GM18502 (cell line): ENCODE data around the gene SYTL5.
"Not testable (repeated sequence)": the region's sequence is repeated elsewhere in the genome, so short reads cannot be mapped to it uniquely, and the experiment has no call there.

Experiments
- ATAC-seq: cut with Tn5 transposase; IDR thresholded peaks from one replicate; pipeline ENCODE4 v1.9.1; 2021; ENCODE audit warnings: mild to moderate bottlenecking; ENCODE audit not compliant: unreplicated experiment, poor library complexity

SYTL5 gene

GRCh38 chrX:38006291-38006690 lies at the start of gene SYTL5:
TSS of gene SYTL5 (plus strand) at chrX:38006553. CDS start at chrX:38033890, 27,337 bp downstream.
- ATAC-seq: no peak

GRCh38 chrX:37958525-37959211 lies 47.7 kb upstream of the SYTL5 start:
- no peak for ATAC-seq

GRCh38 chrX:37959212-37960021 lies 46.9 kb upstream of the SYTL5 start:
- no peak for ATAC-seq

DNA sequence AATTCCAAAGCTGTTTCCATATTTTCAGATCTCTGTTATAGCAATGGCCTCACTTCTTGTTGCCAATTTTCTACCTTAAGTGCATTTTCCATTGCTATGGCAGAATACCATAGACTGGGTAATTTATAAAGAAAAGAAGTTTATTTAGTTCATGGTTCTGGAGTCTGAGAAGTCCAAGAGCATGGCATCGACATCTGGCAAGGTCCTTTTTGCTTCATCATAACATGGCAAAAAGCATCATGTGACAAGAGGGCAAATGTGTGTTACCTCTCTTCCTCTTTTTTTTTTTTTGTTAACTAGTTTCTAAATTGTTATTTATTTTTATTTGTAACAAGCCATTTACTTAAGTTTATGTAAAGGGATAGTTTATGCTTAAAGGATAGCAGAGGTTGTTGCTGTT lies 45.2 kb upstream of the SYTL5 start:
- ATAC-seq: no peak

DNA sequence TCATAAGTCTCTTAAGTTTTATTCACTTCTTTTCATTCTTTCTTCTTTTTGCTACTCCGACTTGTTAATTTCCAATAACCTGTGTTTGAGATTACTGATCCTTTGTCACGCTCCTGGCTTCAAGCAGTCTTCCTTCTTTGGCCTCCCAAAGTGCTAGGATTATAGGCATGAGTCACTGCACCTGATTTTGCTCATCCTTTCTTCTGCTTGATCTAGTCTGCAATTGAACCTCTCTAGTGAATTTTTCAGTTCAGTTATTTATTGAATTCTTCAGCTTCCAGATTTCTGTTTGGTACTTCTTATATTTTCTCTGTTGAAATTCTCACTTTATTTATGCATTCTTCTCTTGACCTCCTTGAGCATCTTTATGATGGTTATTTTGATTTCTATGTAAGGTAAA lies 38.6 kb upstream of the SYTL5 start:
- no peak for ATAC-seq

DNA sequence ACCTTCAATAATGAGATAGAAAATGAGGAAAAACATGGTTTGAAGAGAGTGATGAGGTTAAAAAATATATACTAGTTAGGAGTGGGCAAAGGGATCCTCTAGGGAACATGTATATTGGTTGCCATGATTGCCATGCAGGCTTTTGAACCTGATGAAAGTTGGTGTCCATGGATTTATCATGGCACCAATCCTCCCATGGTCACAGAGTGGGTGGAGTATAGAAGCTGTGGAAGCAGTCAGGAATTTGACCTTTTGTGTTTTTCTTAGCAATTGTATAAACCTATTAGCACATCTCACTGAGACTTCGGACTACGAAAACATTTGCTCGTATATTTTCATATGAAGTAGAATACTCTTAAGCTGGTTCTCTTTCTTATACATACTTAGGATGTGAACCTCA lies 30.9 kb upstream of the SYTL5 start:
- ATAC-seq: no peak

- ATAC-seq: no peak
These were observed 30.2 kb upstream of the SYTL5 start for GRCh38 chrX:37976153-37976552.

DNA sequence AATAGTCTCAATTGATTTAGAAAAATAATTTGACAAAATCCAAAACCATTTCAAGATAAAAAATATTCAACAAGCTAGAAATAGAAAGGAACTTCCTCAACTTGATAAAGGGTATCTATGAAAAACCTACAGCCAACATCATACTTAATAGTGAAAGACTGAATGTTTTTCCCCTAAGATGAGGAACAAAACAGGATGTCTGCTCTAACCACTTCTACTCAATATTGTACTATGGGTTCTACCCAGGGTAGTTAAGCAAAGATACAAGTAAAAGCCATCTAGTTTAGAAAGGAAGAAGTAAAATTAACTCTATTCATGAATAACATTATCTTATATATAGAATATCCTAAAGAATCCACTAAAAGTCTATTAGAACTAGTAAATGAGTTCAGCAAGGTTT lies 21.5 kb upstream of the SYTL5 start:
- no peak for ATAC-seq

- no peak for ATAC-seq
These were observed 19.5 kb upstream of the SYTL5 start for GRCh38 chrX:37986893-37987292.

DNA sequence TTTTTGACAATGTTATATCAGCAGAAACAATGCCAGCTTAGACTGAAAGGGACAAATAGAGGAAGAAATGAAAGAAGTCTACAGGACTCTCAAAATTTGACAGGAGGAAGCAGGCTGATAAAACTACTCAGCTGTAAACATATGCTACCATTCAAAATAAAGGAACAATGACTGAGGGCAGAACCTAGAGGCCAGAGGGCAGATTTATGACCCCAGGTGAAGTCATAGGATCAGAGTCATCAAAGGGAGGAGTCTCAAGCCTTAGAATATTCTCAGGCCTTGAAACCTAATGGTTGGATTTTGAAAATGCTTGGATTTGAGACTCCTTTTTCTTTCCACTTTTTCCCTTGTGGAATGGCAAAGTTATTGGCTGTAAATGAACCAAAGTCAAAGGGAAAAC lies 17.0 kb upstream of the SYTL5 start:
- no peak for ATAC-seq

DNA sequence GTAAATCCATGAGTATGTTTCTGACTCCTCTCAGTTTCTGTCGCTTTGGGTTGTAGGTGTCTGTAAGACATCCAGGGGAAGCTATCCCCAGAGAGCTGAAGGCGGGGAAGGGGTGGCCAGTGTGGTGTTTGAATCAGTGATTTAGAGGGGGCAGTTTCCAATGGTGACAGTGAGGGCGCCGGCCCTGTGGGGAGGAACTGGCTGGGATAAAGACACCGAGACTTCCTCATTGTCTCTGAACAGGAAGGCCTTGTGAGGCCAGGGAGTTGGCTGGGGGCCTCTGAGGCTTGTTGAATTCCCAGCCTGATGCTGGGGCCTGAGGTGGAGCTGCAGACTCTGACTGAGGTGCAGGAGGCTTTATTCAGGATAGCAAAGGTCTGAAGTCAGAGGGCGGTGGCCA lies 15.1 kb upstream of the SYTL5 start:
- not testable (repeated sequence) for ATAC-seq

GRCh38 chrX:37993176-37993575 lies 13.2 kb upstream of the SYTL5 start:
- no peak for ATAC-seq

- ATAC-seq: peak; percentile 75
These were observed 12.3 kb upstream of the SYTL5 start for GRCh38 chrX:37993837-37994619.

DNA sequence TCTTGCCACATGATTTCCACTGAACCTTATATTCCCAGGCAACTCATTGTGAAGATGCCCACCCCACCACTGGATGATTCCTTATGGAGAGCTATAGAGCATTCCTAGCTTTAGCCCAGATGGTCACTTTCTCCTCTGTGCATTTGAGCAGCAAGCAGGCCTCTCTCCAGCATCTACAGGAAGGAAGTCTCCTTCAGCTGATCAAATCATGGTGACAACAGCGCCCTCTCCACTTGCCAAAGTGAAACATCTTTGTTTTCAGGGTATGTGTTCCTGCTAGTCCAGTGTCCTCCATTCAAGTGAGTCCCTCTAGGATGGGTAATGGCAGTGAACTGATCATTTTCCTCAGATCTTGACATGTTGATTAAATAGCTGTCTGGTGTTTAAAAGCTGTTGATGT lies 10.9 kb upstream of the SYTL5 start:
- no peak for ATAC-seq

GRCh38 chrX:37997096-37997495 lies 9.3 kb upstream of the SYTL5 start:
- no peak for ATAC-seq

- no peak for ATAC-seq
These were observed 7.6 kb upstream of the SYTL5 start for GRCh38 chrX:37998586-37999262.

DNA sequence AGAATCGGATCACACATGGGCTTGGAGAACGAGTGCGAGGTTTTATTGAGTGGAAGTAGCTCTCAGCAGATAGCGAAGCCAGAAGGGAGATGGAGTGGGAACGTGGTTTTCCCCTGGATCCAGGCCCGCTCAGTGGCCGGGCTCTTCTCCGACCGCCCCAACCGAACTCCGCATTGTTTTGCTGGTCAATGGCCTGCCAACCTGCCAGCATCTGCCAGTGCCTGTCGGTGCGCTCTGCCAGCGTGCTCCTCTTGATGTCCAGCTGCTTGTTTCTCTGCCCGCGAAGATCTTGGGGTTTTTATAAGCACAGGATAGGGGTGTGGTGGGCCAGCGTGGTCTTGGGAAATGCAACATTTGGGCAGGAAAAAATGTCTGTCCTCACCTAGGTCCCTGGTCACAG lies 5.6 kb upstream of the SYTL5 start:
- no peak for ATAC-seq

DNA sequence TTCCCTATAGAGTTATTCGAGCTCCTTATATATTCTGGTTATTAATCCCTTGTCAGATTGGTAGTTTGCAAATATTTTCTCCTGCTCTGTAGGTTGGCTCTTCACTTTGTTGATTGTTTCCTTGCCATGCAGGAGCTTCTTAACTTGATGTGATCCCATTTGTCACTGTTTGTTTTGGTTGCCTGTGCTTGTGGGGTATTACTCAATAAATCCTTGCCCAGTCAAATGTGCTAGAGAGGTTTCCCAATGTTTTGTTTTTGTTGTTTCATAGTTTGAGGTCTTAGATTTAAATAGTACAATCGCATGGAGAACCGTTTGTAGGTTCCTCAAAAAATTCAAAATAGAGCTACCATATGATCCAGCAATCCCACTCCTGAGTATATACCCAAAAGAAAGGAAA lies 2.3 kb upstream of the SYTL5 start:
- no peak for ATAC-seq

DNA sequence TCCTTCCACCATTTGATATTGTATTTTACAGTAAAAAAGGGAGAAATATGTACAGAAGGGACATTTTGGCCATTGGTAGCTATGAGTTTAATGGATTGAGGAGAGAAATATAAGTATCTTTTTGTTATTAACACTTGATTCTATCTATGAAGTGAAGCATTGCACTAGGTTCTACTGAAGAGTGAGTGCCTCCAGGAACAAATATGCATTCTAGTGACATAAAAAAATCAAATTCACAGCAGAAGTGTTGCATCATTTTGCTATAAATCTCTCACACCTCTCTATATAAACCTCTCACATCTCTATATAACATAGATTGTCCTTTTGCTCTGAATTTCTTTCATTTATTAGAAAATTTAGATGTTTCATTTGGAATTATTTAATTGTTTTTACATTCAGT lies 425 bp downstream of the SYTL5 start:
- ATAC-seq: no peak

- ATAC-seq: no peak
These were observed 2.3 kb downstream of the SYTL5 start for GRCh38 chrX:38008658-38009057.

DNA sequence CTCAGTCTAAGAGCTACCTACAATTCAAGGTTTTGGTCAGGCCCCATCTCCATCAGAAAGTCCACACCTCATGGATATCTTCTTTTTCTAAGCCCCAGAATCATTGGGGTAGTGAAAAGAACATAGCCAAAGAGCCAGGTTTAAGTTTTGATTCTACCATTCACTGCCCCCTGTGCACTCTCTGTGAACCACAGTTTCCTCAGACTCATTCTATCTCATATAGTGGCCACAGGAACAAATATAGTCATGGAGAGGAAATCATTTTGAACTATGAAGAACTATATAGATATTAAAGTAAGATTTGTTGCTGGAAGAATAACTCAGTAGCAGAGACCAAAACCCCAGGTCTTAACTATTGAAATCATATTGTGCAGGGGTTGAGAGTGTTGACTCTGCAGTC lies 3.3 kb downstream of the SYTL5 start:
- no peak for ATAC-seq
